Endothelial cell of umbilical vein (primary cell): Measurements from ENCODE around the gene RPS16.

Experiments
- EZH2 ChIP-seq: IDR thresholded peaks from 2 replicates; pipeline ENCODE4 v1.6.1; 2012; ENCODE audit warnings: borderline replicate concordance, low read depth, mild to moderate bottlenecking, moderate library complexity, low read length, inconsistent platforms; ENCODE audit not compliant: severe bottlenecking
- POLR2AphosphoS5 ChIP-seq: IDR thresholded peaks from 2 replicates; pipeline ENCODE4 v1.6.1; 2012; ENCODE audit warnings: low read depth, mild to moderate bottlenecking, control low read depth, low read length, moderate library complexity; ENCODE audit not compliant: insufficient read depth
- TF ChIP-seq, protein P1 (sequence below), 2 donors: IDR thresholded peaks; 1 replicate in 1 of 2; 2 replicates in 1 of 2; pipeline ENCODE4 v1.5.1; 2011; ENCODE audit warnings: low read length in 2 of 2, mild to moderate bottlenecking in 2 of 2, moderate library complexity in 2 of 2, control low read depth in 1 of 2, inconsistent platforms in 1 of 2, low read depth in 1 of 2; ENCODE audit not compliant: insufficient read depth in 1 of 2; ENCODE audit errors: extremely low read depth in 1 of 2

DNA sequence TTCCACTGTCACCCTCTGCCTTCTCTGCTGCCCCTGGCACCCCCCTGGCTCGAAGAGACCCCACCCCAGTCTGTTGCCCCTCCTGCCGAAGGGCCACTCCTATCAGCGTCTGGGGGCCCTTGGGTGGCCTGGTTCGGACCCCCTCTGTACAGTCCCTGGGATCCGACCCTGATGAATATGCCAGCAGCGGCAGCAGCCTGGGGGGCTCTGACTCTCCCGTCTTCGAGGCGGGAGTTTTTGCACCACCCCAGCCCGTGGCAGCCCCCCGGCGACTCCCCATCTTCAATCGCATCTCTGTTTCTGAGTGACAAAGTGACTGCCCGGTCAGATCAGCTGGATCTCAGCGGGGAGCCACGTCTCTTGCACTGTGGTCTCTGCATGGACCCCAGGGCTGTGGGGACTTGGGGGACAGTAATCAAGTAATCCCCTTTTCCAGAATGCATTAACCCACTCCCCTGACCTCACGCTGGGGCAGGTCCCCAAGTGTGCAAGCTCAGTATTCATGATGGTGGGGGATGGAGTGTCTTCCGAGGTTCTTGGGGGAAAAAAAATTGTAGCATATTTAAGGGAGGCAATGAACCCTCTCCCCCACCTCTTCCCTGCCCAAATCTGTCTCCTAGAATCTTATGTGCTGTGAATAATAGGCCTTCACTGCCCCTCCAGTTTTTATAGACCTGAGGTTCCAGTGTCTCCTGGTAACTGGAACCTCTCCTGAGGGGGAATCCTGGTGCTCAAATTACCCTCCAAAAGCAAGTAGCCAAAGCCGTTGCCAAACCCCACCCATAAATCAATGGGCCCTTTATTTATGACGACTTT is 27.1 kb downstream of the RPS16 start:
- TF ChIP-seq POLR2AphosphoS5 (no peak), EZH2 (no peak)
- TF ChIP-seq, protein P1, sequence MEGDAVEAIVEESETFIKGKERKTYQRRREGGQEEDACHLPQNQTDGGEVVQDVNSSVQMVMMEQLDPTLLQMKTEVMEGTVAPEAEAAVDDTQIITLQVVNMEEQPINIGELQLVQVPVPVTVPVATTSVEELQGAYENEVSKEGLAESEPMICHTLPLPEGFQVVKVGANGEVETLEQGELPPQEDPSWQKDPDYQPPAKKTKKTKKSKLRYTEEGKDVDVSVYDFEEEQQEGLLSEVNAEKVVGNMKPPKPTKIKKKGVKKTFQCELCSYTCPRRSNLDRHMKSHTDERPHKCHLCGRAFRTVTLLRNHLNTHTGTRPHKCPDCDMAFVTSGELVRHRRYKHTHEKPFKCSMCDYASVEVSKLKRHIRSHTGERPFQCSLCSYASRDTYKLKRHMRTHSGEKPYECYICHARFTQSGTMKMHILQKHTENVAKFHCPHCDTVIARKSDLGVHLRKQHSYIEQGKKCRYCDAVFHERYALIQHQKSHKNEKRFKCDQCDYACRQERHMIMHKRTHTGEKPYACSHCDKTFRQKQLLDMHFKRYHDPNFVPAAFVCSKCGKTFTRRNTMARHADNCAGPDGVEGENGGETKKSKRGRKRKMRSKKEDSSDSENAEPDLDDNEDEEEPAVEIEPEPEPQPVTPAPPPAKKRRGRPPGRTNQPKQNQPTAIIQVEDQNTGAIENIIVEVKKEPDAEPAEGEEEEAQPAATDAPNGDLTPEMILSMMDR (IDR thresholded peaks at IDR 0.05; ENCODE audit: extremely low read depth in 1 of 2, insufficient read depth in 1 of 2, low read depth in 1 of 2, low read length in 2 of 2), result no peak
